Measurements from ENCODE around the gene WFS1. TPM values are rescaled to one million over a fixed set of nuclear protein-coding genes. Genes with fewer than 3 reads are reported as not detected.

WFS1 gene
- total RNA-seq, 1 donor from 2014 or later: 97.2 TPM

GRCh38 chr4:6277139-6277802 lies 7.6 kb downstream of the WFS1 start:
- no peak for DNase-seq (ENCODE audit: low spot score)

- no peak for DNase-seq (ENCODE audit: low spot score)
These were observed 8.5 kb downstream of the WFS1 start for GRCh38 chr4:6277935-6278800.

- no peak for DNase-seq (ENCODE audit: low spot score)
These were observed 9.1 kb downstream of the WFS1 start for GRCh38 chr4:6278801-6279197.

GRCh38 chr4:6279582-6280289 lies 10.1 kb downstream of the WFS1 start:
- no peak for DNase-seq (ENCODE audit: low spot score)

- DNase-seq (ENCODE audit: low spot score): no peak
These were observed 10.8 kb downstream of the WFS1 start for GRCh38 chr4:6280365-6280996.

GRCh38 chr4:6281436-6282313 lies 12.0 kb downstream of the WFS1 start:
- DNase-seq (ENCODE audit: low spot score): no peak

GRCh38 chr4:6282314-6282771 lies 12.7 kb downstream of the WFS1 start:
- DNase-seq (ENCODE audit: low spot score): no peak

GRCh38 chr4:6283282-6283681 lies 13.6 kb downstream of the WFS1 start:
- DNase-seq (ENCODE audit: low spot score): no peak

GRCh38 chr4:6287017-6287788 lies 17.6 kb downstream of the WFS1 start:
- DNase-seq (ENCODE audit: low spot score): no peak

GRCh38 chr4:6288342-6288741 lies 18.7 kb downstream of the WFS1 start:
- no peak for DNase-seq (ENCODE audit: low spot score)

- no peak for DNase-seq (ENCODE audit: low spot score)
These were observed 19.2 kb downstream of the WFS1 start for GRCh38 chr4:6288871-6289270.

- DNase-seq (ENCODE audit: low spot score): no peak
These were observed 20.6 kb downstream of the WFS1 start for GRCh38 chr4:6290256-6290655.

- no peak for DNase-seq (ENCODE audit: low spot score)
These were observed 21.3 kb downstream of the WFS1 start for GRCh38 chr4:6290769-6291547.

- DNase-seq (ENCODE audit: low spot score): no peak
These were observed 22.2 kb downstream of the WFS1 start for GRCh38 chr4:6291784-6292297.

GRCh38 chr4:6292376-6293096 lies 22.9 kb downstream of the WFS1 start:
- no peak for DNase-seq (ENCODE audit: low spot score)

- no peak for DNase-seq (ENCODE audit: low spot score)
These were observed 23.4 kb downstream of the WFS1 start for GRCh38 chr4:6293097-6293445.

GRCh38 chr4:6293661-6294060 lies 24.0 kb downstream of the WFS1 start:
- DNase-seq (ENCODE audit: low spot score): no peak
